OCI-M2 (cell line): ENCODE measurements around the gene MAPK8IP3.

Source experiments
- DNase-seq: peaks from one replicate; lab custom pipeline; 2025; ENCODE audit not compliant: unreplicated experiment; lab: John Stamatoyannopoulos, UW

Gene MAPK8IP3, protein sequence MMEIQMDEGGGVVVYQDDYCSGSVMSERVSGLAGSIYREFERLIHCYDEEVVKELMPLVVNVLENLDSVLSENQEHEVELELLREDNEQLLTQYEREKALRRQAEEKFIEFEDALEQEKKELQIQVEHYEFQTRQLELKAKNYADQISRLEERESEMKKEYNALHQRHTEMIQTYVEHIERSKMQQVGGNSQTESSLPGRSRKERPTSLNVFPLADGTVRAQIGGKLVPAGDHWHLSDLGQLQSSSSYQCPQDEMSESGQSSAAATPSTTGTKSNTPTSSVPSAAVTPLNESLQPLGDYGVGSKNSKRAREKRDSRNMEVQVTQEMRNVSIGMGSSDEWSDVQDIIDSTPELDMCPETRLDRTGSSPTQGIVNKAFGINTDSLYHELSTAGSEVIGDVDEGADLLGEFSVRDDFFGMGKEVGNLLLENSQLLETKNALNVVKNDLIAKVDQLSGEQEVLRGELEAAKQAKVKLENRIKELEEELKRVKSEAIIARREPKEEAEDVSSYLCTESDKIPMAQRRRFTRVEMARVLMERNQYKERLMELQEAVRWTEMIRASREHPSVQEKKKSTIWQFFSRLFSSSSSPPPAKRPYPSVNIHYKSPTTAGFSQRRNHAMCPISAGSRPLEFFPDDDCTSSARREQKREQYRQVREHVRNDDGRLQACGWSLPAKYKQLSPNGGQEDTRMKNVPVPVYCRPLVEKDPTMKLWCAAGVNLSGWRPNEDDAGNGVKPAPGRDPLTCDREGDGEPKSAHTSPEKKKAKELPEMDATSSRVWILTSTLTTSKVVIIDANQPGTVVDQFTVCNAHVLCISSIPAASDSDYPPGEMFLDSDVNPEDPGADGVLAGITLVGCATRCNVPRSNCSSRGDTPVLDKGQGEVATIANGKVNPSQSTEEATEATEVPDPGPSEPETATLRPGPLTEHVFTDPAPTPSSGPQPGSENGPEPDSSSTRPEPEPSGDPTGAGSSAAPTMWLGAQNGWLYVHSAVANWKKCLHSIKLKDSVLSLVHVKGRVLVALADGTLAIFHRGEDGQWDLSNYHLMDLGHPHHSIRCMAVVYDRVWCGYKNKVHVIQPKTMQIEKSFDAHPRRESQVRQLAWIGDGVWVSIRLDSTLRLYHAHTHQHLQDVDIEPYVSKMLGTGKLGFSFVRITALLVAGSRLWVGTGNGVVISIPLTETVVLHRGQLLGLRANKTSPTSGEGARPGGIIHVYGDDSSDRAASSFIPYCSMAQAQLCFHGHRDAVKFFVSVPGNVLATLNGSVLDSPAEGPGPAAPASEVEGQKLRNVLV (N-terminal part only)

DNA sequence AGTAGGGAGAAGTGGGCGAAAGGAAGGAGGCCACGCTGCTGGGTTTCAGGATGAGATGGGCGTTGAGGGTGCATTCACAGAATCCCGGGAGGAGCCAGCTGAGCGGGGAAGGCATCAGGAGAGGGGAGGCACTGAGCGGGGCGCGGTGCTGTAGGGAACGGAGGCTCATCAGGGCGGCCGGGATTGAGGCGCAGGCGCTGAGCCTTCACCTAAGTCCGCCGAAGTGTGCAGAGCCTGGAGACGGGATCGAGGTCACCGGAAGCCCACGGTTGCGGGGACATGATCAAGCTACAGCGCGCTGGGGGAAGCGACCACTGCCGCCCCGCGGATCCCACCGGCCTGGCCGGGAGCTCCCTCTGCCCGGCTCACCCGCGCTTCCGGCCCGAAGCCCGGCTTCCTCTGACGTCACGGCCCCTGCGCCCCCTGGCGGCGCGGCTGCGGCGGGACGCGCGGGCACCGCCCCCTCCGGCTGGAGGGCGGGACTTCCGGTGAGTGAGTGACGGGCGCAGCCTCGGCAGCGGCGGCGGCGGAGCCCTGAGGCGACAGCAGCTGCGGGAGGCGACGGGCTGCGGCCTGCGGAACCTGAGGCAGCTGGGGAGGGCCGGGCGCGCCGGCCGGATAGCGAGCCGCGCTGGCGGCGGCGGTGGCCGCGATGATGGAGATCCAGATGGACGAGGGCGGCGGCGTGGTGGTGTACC is at the start of gene MAPK8IP3:
Gene MAPK8IP3, plus strand, starts transcription at position 508 of the 698 bp plus-strand sequence. Its CDS starts 145 bp downstream, at position 653.
- no peak for DNase-seq

DNA sequence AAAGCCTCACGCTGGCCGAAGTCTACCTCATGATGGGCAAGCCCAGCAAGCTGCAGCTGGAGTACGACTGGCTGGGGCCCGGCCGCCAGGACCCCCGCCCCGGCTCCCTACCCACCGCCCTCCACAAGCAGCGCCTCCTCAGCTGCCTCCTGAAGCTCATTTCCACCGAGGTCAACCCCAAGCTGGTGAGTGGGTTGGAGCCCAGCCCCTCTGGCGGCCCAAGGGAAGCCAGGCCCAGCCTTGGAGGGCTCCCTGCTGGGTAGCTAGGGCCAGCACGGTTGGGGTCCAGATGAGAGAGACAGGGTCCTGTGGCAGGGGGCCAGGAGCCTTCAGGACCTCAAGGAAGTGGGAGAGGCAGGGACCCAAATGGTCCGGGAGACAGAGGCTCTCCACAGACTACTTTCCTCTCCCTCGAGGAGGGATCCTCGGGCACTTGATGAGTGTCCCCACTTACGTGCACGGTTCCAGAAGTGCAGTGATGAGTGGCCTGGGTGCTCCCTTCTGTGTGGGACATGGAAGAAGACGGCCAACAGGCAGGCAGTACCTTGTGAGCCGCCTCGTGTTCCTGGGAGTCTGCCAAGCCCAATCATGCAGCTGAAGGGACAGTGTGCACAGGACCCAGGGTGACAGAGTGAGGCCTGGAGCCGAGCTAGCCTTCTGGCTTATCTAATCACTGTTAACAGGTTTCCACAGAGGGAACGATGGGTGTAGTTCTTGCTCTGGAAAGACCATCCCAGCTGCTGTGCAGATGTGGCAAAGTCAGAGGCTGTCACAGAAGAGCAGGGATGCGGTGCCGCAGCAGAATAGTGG is 49.0 kb upstream of the MAPK8IP3 start:
- DNase-seq: no peak

DNA sequence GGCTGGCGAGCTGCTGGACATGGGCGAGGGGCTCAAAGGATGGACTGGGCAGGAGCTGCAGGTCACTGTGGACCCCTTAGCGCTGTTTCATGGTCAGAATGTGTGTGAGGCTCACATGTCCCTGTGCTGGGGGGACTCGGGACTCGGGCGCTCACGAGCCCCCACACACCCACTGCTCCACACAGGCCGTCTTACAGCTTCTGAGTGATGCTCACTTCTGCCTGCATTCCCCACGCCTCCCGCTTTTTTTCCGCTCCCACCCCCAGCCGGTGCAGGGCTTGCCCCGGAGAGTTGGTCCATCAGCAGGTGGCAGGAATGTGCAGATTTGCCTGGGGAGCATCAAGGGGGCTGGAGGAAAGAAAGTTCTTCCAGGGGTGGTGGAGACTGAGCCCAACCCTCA is 48.2 kb upstream of the MAPK8IP3 start:
- DNase-seq: no peak

DNA sequence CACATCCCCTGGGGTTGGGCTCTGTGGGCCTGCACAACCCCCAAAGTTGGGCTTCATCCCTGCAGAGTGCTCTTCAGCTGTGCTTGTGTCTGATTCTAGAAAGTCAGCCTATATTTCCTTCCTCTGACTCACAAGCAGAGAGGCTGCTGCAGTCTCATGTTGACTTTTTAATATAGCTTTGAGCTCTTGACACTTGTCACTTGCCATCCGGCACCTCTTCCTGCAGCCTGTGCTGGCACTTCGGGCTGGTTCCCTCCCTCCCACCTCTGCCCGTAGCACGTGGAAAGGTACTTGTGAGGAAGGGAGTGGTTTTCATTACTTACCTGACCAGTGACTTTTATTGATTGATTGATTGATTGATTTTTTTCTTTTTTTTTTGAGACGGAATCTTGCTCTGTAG is 47.0 kb upstream of the MAPK8IP3 start:
- no peak for DNase-seq

DNA sequence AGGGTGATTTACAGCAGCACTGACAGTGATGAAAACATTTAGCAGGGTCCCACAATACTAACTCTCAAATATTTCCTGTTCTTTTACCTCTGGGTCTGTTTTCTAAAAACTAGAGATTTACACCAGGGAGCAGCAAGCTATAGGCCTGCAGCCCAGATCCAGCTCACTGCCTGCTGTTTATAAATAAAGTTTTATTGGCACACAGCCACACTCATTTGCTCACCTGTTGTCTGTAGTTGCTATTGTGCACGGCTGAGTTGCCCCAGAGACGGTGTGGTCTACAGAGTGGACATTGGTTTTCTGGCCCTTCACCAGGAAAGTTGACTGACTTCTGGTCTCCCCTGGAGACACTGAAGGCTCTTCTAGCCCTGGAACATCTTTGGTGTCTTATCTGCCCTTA is 44.2 kb upstream of the MAPK8IP3 start:
- DNase-seq: no peak

DNA sequence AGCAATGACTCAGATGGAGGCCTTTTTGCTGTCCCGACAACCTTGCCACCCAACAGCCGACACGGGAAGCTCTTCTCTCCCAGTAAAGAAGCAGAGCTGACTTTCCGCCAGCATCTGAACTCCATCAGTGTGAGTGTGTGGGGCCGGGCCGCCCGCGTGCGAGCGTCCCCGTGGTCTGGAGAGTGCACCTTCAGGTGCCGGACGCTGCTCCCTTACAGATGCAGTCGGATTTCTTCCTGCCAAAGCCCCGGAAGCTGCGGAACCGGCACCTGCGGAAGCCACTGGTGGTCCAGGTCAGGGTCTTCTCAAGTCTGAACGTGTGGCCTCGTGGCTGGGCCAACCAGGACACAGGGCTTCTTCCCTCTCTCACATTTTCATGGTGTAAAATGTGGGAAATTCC is 43.5 kb upstream of the MAPK8IP3 start:
- DNase-seq: no peak

DNA sequence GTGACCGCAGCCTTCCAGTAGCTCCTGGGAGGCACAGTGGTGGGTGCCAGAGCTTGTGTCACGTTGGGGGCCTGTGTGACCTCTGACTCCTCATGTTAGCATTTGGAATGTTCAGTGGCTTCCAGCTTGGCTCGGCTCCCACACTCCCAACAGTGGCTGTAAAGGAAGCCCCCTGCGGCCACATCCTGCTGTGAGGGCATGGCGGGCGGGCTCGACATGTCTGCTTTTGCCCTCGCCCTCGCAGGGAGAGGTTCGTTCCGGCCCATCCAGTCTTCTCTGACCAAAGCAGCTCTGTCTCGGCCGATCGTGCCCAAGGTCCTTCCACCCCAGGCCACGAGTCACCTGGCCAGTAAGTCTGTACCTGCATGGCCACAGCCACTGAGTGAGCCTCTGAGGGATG is 40.2 kb upstream of the MAPK8IP3 start:
- no peak for DNase-seq

DNA sequence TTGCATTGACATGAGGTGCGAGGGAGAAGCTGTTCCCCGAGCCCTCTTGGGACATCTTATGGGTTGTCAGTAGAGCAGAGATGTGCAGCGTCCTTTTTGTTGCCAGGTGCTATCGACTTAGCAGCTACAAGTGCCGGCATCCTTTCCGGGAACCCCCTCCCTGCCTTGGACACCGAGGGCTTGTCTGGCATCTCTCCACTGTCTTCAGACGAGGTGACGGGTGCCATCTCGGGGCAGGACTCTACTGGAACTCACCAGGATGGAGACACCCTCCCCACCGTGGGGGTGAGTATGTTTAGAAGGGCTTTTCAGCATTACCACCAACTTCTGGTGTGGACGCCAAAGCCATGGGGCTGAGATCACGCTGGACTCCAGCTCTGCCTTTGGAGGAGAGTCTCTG is 39.7 kb upstream of the MAPK8IP3 start:
- no peak for DNase-seq

DNA sequence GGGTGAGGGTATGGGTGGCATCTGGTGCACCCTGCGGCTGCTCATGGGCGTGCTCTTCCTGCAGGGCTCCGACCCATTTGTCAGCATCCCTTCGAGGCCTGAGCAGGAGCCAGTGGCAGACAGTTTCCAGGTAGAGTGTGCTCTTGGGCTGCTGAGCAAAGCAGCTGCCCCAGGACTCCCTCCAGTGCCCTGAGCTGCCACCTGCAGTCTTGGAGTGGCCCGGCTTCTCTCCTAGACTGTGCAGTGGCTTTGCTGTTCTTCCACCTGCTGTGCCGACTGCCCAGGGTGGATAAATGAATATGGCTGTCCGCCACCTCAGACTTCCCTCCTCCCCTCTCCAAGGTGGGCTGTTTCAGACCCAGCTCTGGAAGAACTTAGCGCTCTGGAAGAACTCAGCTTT is 38.7 kb upstream of the MAPK8IP3 start:
- no peak for DNase-seq

DNA sequence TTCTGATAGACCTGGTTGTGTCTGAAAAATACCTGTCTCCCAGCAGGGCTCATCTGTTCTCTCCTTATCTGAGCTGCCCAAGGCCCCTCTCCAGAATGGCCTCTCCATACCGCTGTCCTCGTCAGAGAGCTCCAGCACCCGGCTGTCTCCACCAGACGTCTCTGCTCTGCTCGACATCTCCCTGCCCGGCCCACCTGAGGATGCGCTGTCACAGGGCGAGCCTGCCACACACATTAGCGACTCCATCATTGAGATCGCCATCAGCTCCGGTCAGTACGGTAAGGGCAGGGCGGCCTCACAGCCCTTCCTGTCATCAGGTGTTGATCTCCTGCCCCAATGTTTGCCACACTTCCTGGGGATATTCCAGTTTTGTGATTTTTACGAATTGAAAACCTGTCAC is 38.1 kb upstream of the MAPK8IP3 start:
- DNase-seq: no peak

DNA sequence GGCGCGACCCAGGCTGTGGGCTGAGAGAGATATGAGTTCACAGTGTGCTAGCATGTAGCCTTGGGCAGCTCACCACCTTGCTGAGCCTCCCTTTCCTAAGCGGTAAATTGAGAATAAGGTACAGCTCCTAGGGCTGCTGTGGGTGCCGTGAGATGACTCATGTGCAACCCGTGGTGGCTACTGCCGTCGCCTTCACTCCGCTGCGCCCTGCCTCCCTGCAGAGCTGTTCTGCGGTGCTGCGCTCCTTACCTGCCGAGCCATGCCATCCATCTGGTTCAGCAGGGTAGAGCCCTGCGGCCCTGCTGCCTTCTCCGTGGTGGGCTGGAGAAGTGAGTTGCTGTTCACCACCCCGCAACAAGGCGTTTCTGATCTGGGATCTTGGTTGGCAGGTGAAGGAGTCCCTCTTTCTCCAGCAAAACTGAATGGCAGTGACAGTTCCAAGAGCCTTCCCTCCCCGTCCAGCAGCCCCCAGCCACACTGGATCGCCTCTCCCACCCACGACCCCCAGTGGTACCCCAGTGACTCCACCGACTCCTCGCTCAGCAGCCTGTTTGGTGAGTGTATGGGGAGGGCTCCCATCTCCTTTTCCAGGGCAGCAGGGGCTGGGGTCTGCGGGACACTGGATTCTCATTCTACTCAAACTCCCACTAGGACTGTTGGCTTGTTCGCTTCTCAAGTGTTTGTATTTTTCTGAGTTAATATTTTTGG is 37.2 kb upstream of the MAPK8IP3 start:
- DNase-seq: no peak

DNA sequence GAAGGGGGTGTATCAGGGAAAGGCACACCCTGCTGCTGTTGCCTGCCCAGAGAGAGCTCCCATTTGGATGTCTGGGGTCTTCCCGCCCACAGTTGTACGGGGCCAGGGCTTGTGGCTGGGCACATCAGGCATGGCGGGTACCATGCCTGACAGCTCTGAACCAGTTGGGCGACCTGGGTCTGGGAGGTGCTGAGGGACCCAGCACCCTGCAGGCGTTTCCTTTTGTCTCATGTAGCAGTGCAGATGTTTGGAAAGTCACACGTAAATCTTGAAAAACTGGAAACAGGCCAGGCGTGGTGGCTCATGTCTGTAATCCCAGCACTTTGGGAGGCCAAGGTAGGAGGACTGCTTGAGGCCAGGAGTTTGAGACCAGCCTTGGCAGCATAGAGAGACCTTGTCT is 36.3 kb upstream of the MAPK8IP3 start:
- DNase-seq: no peak

DNA sequence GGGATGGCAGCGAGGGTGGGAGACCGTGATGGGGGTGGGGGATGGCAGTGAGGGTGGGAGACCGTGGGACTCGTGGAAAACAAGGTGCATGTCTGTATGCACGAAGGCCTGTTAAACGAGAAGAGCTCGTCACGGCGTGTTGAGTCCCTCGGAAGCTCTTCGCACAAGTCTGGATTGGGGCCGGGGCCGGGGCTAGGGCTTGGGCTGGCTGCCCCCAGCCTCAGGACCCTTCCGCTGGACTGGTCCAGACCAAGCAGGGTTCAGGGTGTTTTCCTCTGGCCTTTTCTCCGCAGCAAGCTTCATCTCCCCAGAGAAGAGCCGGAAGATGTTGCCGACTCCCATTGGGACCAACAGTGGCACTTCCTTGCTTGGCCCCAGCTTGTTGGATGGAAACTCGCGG is 35.6 kb upstream of the MAPK8IP3 start:
- DNase-seq: no peak

DNA sequence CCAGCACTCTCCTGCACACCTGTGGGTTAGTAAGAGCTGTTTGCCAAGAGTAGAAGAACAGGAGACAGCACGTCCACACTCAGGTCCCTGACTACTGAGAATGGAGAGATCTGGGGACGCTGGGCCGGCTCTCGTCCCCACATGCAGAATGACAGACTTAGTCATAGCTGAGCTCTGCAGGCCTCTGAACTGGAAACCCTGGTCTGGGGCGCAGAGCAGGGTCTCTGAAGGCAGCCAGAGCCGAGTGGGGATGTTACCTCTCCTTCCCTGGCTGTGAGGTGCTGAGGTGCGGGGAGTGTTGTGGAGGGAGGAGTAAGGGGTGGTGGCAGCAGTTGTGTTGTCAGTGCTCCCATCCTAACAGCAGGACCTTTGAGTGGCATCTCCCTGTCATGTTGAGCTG is 35.1 kb upstream of the MAPK8IP3 start:
- DNase-seq: no peak

DNA sequence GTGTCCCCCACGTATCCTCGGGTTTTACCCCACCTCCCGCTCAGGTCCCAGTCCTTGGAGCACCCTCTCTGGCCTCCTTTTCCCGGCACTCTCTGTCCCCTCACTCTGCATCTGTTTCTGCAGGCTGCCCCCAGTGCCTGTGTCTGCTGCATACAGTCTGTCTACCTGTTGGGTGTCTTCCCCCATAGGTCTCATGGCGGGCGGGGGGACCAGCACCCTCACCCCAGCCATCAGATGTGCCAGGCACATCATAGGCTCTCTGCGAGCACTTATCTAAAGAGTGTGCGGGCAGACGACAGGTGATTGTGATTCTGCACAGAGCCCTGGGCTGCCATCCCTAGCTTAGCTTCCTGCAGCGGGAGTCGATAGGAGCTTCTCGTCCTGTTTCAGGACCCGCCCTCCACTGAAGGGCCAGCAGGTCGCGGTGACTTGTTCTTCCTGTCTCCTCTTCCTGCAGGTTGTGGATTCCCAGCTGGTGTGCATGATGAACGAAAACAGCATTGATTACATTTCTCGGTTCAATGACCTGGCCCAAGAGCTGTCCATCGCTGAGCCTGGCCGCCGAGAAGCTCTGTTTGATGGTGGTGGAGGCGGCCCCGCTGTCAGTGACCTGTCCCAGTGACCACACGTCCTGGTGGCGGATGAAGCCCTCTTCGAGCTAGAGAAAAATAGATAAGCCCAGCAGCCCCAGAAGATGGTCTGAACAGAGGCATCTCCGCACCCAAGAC is 32.4 kb upstream of the MAPK8IP3 start:
- DNase-seq: no peak

DNA sequence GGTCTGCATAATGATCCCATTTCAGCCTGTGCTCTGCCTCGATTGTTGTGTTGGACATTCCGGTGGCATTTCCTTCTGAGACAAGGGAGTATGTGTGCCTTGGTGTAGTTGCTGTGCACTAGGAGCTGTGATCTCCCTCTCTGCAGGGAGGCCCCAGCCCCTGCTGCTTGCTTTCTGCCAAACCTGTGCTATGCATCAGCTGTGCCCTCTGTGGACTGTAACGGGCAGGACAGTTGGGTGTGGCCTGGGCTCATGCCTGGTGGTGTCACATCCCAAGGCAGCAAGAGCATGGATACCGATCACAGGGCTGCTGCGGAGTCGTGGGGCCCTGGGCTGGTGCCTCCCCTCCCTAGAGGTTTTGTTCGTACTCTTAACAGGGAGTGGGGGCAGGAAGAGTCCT is 31.7 kb upstream of the MAPK8IP3 start:
- no peak for DNase-seq

DNA sequence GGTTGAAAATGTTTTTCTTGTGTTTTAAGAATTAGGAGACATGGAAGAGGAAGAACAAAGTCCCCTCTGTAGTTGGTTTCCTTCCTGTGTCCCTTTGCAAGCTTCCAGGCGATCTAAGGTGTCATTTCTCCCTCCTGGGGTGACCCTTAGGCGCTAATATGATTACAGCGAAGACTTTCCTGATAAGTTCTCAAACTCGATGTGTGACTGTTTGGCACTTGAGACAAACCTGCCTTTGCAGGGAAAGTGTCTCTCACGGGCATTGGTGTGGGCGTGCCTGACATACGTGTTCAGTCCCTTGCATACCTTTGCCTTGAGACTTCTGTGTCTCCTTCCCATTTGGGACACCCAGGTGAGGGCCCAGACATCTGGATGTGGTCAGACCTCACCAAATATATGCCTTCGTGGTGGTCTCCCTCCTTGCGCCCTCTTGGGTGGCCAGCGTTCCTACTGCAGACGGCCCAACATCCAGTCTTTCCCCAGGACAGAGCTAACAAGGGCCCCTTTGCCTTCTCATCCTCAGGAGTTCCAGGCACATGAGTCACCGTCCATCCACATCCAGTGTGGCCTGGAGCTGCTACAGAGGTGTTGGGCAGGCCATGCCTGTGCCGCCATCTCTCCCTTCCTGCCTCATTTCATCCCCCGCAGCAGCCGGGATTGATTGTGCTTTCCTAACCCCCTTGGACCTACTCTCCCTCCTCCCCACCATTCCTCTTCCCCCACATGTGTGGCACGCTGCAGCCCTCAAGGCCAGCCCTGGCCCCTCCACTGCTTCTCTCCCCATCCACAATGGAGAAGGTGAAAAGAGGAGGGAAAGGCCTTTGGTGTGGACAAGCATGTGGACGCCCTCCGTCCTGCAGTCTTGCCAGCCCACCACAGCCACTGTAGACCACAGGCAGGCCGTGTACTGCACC is 31.0 kb upstream of the MAPK8IP3 start:
- no peak for DNase-seq

DNA sequence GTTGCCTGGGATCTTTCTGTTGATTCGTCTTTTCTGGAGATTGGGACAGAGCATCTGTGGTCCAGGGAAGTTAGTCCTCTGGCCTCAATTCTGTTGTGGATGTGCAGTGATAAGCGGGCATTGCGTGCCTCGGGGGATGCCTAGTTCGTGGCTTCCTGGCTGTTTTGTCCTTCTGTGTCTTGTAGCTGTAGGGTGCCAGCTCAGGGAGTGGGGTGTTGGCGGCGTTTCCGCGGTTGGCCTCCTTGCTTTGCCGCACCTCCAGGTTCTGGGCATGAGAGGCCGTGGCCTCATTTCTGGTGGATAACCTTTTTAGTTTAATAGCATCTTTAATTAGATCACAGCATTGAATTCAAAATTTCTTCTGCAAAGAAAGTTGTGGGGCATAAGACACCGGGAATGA is 29.3 kb upstream of the MAPK8IP3 start:
- no peak for DNase-seq
